Mesenchymal stem cell (in vitro differentiated cells and primary cell): ENCODE results near the gene CCDC197.

Experiments
- DNase-seq: peaks from one replicate; pipeline ENCODE4 v3.0.0-alpha.2; 2013
- H2AFZ ChIP-seq: one replicate; pipeline ENCODE4 v1.6.1; 2013; ENCODE audit warnings: low read depth, mild to moderate bottlenecking, control low read depth, inconsistent platforms, low read length, moderate library complexity
- H2AK5ac ChIP-seq: 2 replicates; pipeline ENCODE4 v1.6.1; 2013; ENCODE audit warnings: low read length, moderate library complexity, mild to moderate bottlenecking, inconsistent platforms; ENCODE audit not compliant: severe bottlenecking
- H2BK120ac ChIP-seq: one replicate; pipeline ENCODE4 v1.6.1; 2013; ENCODE audit warnings: low read depth, mild to moderate bottlenecking, inconsistent platforms, low read length, moderate library complexity
- H2BK12ac ChIP-seq, 2 experiments: one replicate each; pipeline ENCODE4 v1.6.1; 2013; ENCODE audit warnings: inconsistent platforms in 2 of 2, low read length in 2 of 2, mild to moderate bottlenecking in 2 of 2, moderate library complexity in 2 of 2, control low read depth in 1 of 2
- H2BK15ac ChIP-seq: one replicate; pipeline ENCODE4 v1.6.1; 2013; ENCODE audit warnings: mild to moderate bottlenecking, low read depth, inconsistent platforms; ENCODE audit not compliant: poor library complexity, severe bottlenecking
- H2BK5ac ChIP-seq: 2 replicates; pipeline ENCODE4 v1.6.1; 2013; ENCODE audit warnings: low read depth, mild to moderate bottlenecking, low read length, control low read depth, inconsistent platforms; ENCODE audit not compliant: poor library complexity, severe bottlenecking
- H3K14ac ChIP-seq, 2 experiments: one replicate each; pipeline ENCODE4 v1.6.1; 2013; ENCODE audit warnings: inconsistent platforms in 2 of 2, low read length in 2 of 2, control low read depth in 1 of 2, mild to moderate bottlenecking in 1 of 2, moderate library complexity in 1 of 2
- H3K18ac ChIP-seq, 2 experiments: one replicate each; pipeline ENCODE4 v1.6.1; 2013; ENCODE audit warnings: inconsistent platforms in 2 of 2, low read length in 2 of 2, control low read depth in 1 of 2, low read depth in 1 of 2, mild to moderate bottlenecking in 1 of 2
- H3K23ac ChIP-seq, 2 experiments: one replicate each; pipeline ENCODE4 v1.6.1; 2013; ENCODE audit warnings: inconsistent platforms in 2 of 2, low read length in 2 of 2, mild to moderate bottlenecking in 2 of 2, moderate library complexity in 2 of 2, control low read depth in 1 of 2
- H3K27ac ChIP-seq: 2 replicates; pipeline ENCODE4 v1.5.1; 2013; ENCODE audit warnings: mild to moderate bottlenecking, moderate library complexity, low read length, control low read depth, inconsistent platforms; ENCODE audit not compliant: poor library complexity, severe bottlenecking
- H3K27me3 ChIP-seq, 2 experiments: 2 replicates each; pipeline versions ENCODE4 v1.6.1 to v1.7.0; 2013; ENCODE audit warnings: low read length in 2 of 2, mild to moderate bottlenecking in 2 of 2, moderate library complexity in 2 of 2, control low read depth in 1 of 2, inconsistent platforms in 1 of 2; ENCODE audit not compliant: control insufficient read depth in 1 of 2, insufficient read depth in 1 of 2
- H3K36me3 ChIP-seq, 2 experiments: 2 replicates each; pipeline versions ENCODE4 v1.6.1 to v1.7.0; 2013; ENCODE audit warnings: low read length in 2 of 2, control low read depth in 1 of 2, inconsistent platforms in 1 of 2, low read depth in 1 of 2, mild to moderate bottlenecking in 1 of 2; ENCODE audit not compliant: insufficient read depth in 2 of 2, control insufficient read depth in 1 of 2
- H3K4ac ChIP-seq, 2 experiments: one replicate each; pipeline ENCODE4 v1.6.1; 2013; ENCODE audit warnings: inconsistent platforms in 2 of 2, low read length in 2 of 2, mild to moderate bottlenecking in 2 of 2, moderate library complexity in 2 of 2, control low read depth in 1 of 2, low read depth in 1 of 2
- H3K4me1 ChIP-seq: 2 replicates; pipeline ENCODE4 v1.6.1; 2013; ENCODE audit warnings: low read depth, low read length, control low read depth; ENCODE audit not compliant: control insufficient read depth, insufficient read depth
- H3K4me2 ChIP-seq: 2 replicates; pipeline ENCODE4 v1.6.1; 2013; ENCODE audit warnings: low read length, mild to moderate bottlenecking, inconsistent platforms; ENCODE audit not compliant: poor library complexity, severe bottlenecking
- H3K4me3 ChIP-seq, 2 experiments: 2 replicates each; pipeline versions ENCODE4 v1.5.1 to v1.7.0; 2013; ENCODE audit warnings: low read length in 2 of 2, mild to moderate bottlenecking in 2 of 2, control low read depth in 1 of 2, low read depth in 1 of 2; ENCODE audit not compliant: insufficient read depth in 1 of 2
- H3K79me1 ChIP-seq: replicated peaks from 2 replicates; pipeline ENCODE4 v1.6.1; 2013; ENCODE audit warnings: mild to moderate bottlenecking, control low read depth, low read length, inconsistent platforms; ENCODE audit not compliant: poor library complexity, severe bottlenecking
- H3K9ac ChIP-seq: 2 replicates; pipeline ENCODE4 v1.7.0; 2013; ENCODE audit warnings: mild to moderate bottlenecking, low read length, moderate library complexity
- H3K9me3 ChIP-seq: 2 replicates; pipeline ENCODE4 v1.7.0; 2013; ENCODE audit warnings: mild to moderate bottlenecking, low read length; ENCODE audit not compliant: control insufficient read depth
- H4K8ac ChIP-seq: one replicate; pipeline ENCODE4 v1.6.1; 2013; ENCODE audit warnings: inconsistent platforms, mild to moderate bottlenecking, low read length, moderate library complexity
- H4K91ac ChIP-seq: one replicate; pipeline ENCODE4 v1.6.1; 2013; ENCODE audit warnings: mild to moderate bottlenecking, low read length, inconsistent platforms
- WGBS: methylation state at CpG from one replicate; pipeline ENCODE4 v1.1.7; 2013; ENCODE audit warnings: mixed read lengths; 5-methylcytosine and 5-hydroxymethylcytosine counted together

Gene CCDC197

DNA sequence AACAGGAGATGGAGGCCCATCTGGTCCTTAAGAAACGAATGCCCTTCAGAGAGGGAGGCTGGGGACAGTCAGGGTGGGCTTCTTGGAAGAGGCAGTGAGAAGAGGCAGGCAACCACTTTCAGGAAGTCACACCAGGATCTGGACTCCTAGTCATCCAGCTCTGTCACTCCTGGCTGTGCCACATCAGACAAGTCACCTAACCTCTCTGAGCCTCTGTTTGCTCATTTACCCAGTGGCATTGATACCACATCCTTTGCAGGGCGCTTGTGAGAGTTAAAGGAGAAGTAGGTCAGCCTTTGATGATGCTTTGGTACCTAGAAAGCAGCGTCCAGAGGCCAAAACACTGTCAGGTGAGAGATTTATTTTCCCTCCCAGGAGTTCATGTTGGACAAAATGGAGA is 11.1 kb downstream of the CCDC197 start:
- 51% methylated on average over 3 of the region's 3 CpGs for WGBS

DNA sequence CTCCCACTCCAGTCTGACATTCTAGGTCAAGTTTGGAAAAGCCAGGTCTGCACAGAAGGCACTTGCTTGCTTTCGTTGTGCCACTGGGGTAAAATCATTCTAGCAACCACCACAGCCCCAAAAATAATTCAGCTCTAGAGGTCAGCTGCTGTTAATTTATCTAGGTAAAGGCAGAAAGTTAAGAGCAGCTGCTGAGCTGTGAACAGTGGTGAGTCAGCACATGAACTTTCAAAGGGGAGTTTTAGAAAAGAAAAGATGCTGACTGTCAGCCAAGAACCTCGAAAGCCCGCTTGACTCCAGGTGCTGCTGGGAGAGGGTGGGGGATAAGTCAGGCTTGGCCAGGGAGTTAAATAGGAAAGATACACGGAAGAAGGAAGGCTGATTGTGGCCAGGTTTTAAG is 12.7 kb downstream of the CCDC197 start:
- H2BK120ac ChIP-seq: no peak overlapping the region
- whole genome bisulfite sequencing: 74% methylated on average over 3 of the region's 4 CpGs

More for the DNA sequence above, 11.1 kb downstream of the CCDC197 start:
- Histone ChIP-seq H2BK120ac (no peak overlapping the region), H3K36me3 (no peaks in the 10 kb centered on the region), H2AK5ac (no peak overlapping the region), H4K91ac (no peak overlapping the region), H3K27ac (no peak overlapping the region), H3K4me3 (no peak overlapping the region), H3K18ac (no peak overlapping the region), H3K9ac (no peak overlapping the region), H2AFZ (no peak overlapping the region), H3K9me3 (no peaks in the 10 kb centered on the region), H3K4me2 (no peak overlapping the region), H3K27me3 (peaks cover 15 to 60% of the 10 kb centered on the region in 2 experiments), H3K79me1 (no peaks in the 10 kb centered on the region), H2BK15ac (no peak overlapping the region), H3K23ac (no peak overlapping the region), H2BK12ac (no peak overlapping the region), H3K4me1 (peaks cover 8% of the 10 kb centered on the region), H4K8ac (no peak overlapping the region), H2BK5ac (no peak overlapping the region), H3K4ac (no peak overlapping the region), H3K14ac (no peak overlapping the region)
- DNase-seq: no peak

DNA sequence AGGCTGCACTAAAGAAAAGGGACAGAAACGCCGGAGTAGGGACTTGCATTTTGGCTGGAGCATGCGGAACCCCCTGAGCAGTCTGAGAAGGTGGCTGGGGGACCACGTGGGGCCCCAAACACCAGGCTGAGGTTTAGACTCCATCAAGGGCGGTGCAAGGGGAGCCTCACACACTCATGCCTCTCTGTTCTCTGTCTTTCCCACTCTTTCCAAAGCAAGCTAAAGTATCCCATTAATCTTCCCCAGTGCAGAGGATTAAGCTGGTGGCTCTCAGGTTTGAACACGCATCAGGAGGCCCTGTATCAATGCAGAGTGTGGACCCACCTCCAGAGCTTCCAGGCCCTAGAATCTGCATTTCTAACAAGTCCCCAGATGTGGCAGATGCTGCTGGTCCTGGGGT is 13.5 kb downstream of the CCDC197 start:
- H3K18ac ChIP-seq: no peak overlapping the region
- H3K14ac ChIP-seq: no peak overlapping the region
- no peak overlapping the region for H3K4me3 ChIP-seq
- no peak overlapping the region for H2BK12ac ChIP-seq
- WGBS: 81% methylated on average over 6 of the region's 6 CpGs
- no peak overlapping the region for H2BK15ac ChIP-seq
- H3K9ac ChIP-seq: no peak overlapping the region
- peaks cover 6% of the 10 kb centered on the region for H3K4me1 ChIP-seq
- H3K79me1 ChIP-seq: no peaks in the 10 kb centered on the region
- no peak overlapping the region for H3K4me2 ChIP-seq
- no peak overlapping the region for H2BK120ac ChIP-seq
- H3K4ac ChIP-seq: no peak overlapping the region
- peaks cover 16 to 50% of the 10 kb centered on the region in 2 experiments for H3K27me3 ChIP-seq
- DNase-seq: no peak
- no peak overlapping the region for H3K27ac ChIP-seq
- no peaks in the 10 kb centered on the region for H3K36me3 ChIP-seq
- no peak overlapping the region for H2BK5ac ChIP-seq
- no peak overlapping the region for H3K23ac ChIP-seq
- no peaks in the 10 kb centered on the region for H3K9me3 ChIP-seq
- no peak overlapping the region for H4K8ac ChIP-seq
- no peak overlapping the region for H2AK5ac ChIP-seq
- no peak overlapping the region for H2AFZ ChIP-seq
- no peak overlapping the region for H4K91ac ChIP-seq

More for the DNA sequence above, 12.7 kb downstream of the CCDC197 start:
- Histone ChIP-seq H3K4me1 (peaks cover 6% of the 10 kb centered on the region), H3K9ac (no peak overlapping the region), H3K4me3 (no peak overlapping the region), H3K9me3 (no peaks in the 10 kb centered on the region), H3K14ac (no peak overlapping the region), H3K27me3 (peaks cover 17 to 50% of the 10 kb centered on the region in 2 experiments), H2BK5ac (no peak overlapping the region), H3K23ac (no peak overlapping the region), H2AK5ac (no peak overlapping the region), H3K18ac (no peak overlapping the region), H3K4ac (no peak overlapping the region), H3K4me2 (no peak overlapping the region), H4K91ac (no peak overlapping the region), H2AFZ (no peak overlapping the region), H2BK15ac (no peak overlapping the region), H3K27ac (no peak overlapping the region), H3K36me3 (no peaks in the 10 kb centered on the region), H2BK12ac (no peak overlapping the region), H4K8ac (no peak overlapping the region), H3K79me1 (no peaks in the 10 kb centered on the region)
- no peak for DNase-seq

DNA sequence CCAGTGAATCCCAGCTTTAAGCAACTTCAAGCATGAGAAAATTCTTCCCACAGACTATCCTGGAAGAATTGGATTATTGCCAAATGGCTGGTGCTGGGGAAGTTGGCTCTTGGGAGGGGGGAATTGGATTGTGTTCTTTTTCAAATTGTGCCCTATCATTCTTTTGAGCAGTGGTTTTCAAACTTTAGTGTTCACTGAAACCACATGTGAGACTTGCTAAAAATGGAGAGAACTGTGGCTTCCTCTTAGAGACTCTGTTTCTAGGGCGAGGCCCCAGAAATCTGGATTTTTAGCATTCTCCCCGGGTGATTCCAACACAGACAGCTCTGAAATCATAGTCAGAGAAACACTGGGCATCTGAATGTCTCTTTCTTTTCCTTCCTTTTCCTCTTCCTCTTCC is 14.7 kb downstream of the CCDC197 start:
- H2BK5ac ChIP-seq: no peak overlapping the region
- no peak overlapping the region for H3K4ac ChIP-seq
- peaks cover 6% of the 10 kb centered on the region for H3K4me1 ChIP-seq
- H3K14ac ChIP-seq: no peak overlapping the region
- no peak overlapping the region for H2BK12ac ChIP-seq
- H3K18ac ChIP-seq: no peak overlapping the region
- H3K23ac ChIP-seq: no peak overlapping the region
- no peak overlapping the region for H2AK5ac ChIP-seq
- peaks cover 25 to 58% of the 10 kb centered on the region in 2 experiments for H3K27me3 ChIP-seq
- no peaks in the 10 kb centered on the region for H3K9me3 ChIP-seq
- no peak overlapping the region for H3K4me2 ChIP-seq
- H3K79me1 ChIP-seq: no peaks in the 10 kb centered on the region
- H3K27ac ChIP-seq: no peak overlapping the region
- H3K9ac ChIP-seq: no peak overlapping the region
- 86% methylated on average over 2 of the region's 2 CpGs for WGBS
- no peak overlapping the region for H3K4me3 ChIP-seq
- H4K8ac ChIP-seq: no peak overlapping the region
- H3K36me3 ChIP-seq: no peaks in the 10 kb centered on the region
- no peak overlapping the region for H2BK120ac ChIP-seq
- no peak overlapping the region for H4K91ac ChIP-seq
- H2AFZ ChIP-seq: no peak overlapping the region
- no peak overlapping the region for H2BK15ac ChIP-seq
- peak; percentile 6 for DNase-seq
